ENCODE data around the gene CRB1.

GRCh38 chr1:197467881-197468280 lies 199.8 kb downstream of the CRB1 start:
- TF ChIP-seq CTCF (IDR thresholded peaks at IDR 0.05; ENCODE audit: control extremely low read depth in 1 of 3, insufficient read depth in 1 of 3, low read depth in 1 of 3, low read length in 3 of 3) = no peak
- TF ChIP-seq SP1 (IDR thresholded peaks at IDR 0.05; ENCODE audit: low read depth, low read length) = no peak
- TF ChIP-seq TBP (IDR thresholded peaks at IDR 0.05; ENCODE audit: low read depth, low read length) = no peak
- no peak for TF ChIP-seq EZH2 (IDR thresholded peaks at IDR 0.05; ENCODE audit: low read depth, low read length, severe bottlenecking)
- no peak for TF ChIP-seq POLR2AphosphoS5 (IDR thresholded peaks at IDR 0.05; ENCODE audit: low read depth, low read length)
